HEK293 (cell line): Measurements from ENCODE around the gene RHBDF1.

Source experiments
- KLF1 ChIP-seq: fragments of 450-650 bp; formaldehyde crosslinking; IDR thresholded peaks from 2 replicates; pipeline ENCODE4 v1.5.1; 2016; ENCODE audit warnings: missing biosample characterization, missing genetic modification characterization
- KLF7 ChIP-seq: fragments of 450-650 bp; formaldehyde crosslinking; IDR thresholded peaks from 2 replicates; pipeline ENCODE4 v1.5.1; 2016; ENCODE audit warnings: missing biosample characterization, missing genetic modification characterization, borderline replicate concordance
- SETDB1 ChIP-seq: IDR thresholded peaks from one replicate; pipeline ENCODE4 v1.6.1; 2017; ENCODE audit warnings: mild to moderate bottlenecking, low read length, moderate library complexity, mixed read lengths; ENCODE audit not compliant: insufficient read length
- SP7 ChIP-seq: fragments of 450-650 bp; formaldehyde crosslinking; IDR thresholded peaks from 2 replicates; pipeline ENCODE4 v1.5.1; 2016; ENCODE audit warnings: missing biosample characterization, missing genetic modification characterization
- ZBTB21 ChIP-seq: fragments of 450-650 bp; formaldehyde crosslinking; IDR thresholded peaks from 2 replicates; pipeline ENCODE4 v1.5.1; 2017; ENCODE audit warnings: missing biosample characterization, missing genetic modification characterization
- ZBTB8A ChIP-seq: fragments of 450-650 bp; formaldehyde crosslinking; IDR thresholded peaks from 2 replicates; pipeline ENCODE4 v1.5.1; 2016; ENCODE audit warnings: missing biosample characterization, missing genetic modification characterization
- ZFHX2 ChIP-seq: fragments of 450-650 bp; formaldehyde crosslinking; conservative IDR thresholded peaks from 2 replicates; pipeline ENCODE4 v1.5.1; 2016; ENCODE audit warnings: missing biosample characterization, missing genetic modification characterization
- ZFP37 ChIP-seq: fragments of 450-650 bp; formaldehyde crosslinking; IDR thresholded peaks from 2 replicates; pipeline ENCODE4 v1.5.1; 2016; ENCODE audit warnings: missing biosample characterization, missing genetic modification characterization
- ZNF121 ChIP-seq: fragments of 450-650 bp; formaldehyde crosslinking; IDR thresholded peaks from 2 replicates; pipeline ENCODE4 v1.5.1; 2016; ENCODE audit warnings: missing biosample characterization, missing genetic modification characterization
- ZNF138 ChIP-seq: fragments of 450-650 bp; formaldehyde crosslinking; IDR thresholded peaks from 2 replicates; pipeline ENCODE4 v1.5.1; 2016; ENCODE audit warnings: missing biosample characterization, missing genetic modification characterization, borderline replicate concordance
- ZNF175 ChIP-seq: fragments of 450-650 bp; formaldehyde crosslinking; IDR thresholded peaks from 2 replicates; pipeline ENCODE4 v1.5.1; 2016; ENCODE audit warnings: missing biosample characterization, missing genetic modification characterization
- ZNF2 ChIP-seq: fragments of 450-650 bp; formaldehyde crosslinking; IDR thresholded peaks from 2 replicates; pipeline ENCODE4 v1.5.1; 2016; ENCODE audit warnings: missing biosample characterization, missing genetic modification characterization
- ZNF239 ChIP-seq: fragments of 450-650 bp; formaldehyde crosslinking; IDR thresholded peaks from 2 replicates; pipeline ENCODE4 v1.5.1; 2016; ENCODE audit warnings: missing biosample characterization, missing genetic modification characterization
- ZNF24 ChIP-seq: fragments of 450-650 bp; formaldehyde crosslinking; IDR thresholded peaks from 2 replicates; pipeline ENCODE4 v1.5.1; 2016; ENCODE audit warnings: missing biosample characterization, missing genetic modification characterization
- ZNF302 ChIP-seq: fragments of 450-650 bp; formaldehyde crosslinking; IDR thresholded peaks from 2 replicates; pipeline ENCODE4 v1.5.1; 2016; ENCODE audit warnings: missing biosample characterization, missing genetic modification characterization, low read depth
- ZNF335 ChIP-seq: fragments of 450-650 bp; formaldehyde crosslinking; conservative IDR thresholded peaks from 2 replicates; pipeline ENCODE4 v1.5.1; 2016; ENCODE audit warnings: missing biosample characterization, missing genetic modification characterization
- ZNF341 ChIP-seq: fragments of 450-650 bp; formaldehyde crosslinking; IDR thresholded peaks from 2 replicates; pipeline ENCODE4; 2016; ENCODE audit warnings: low read depth, missing biosample characterization, missing genetic modification characterization
- ZNF391 ChIP-seq: fragments of 450-650 bp; formaldehyde crosslinking; IDR thresholded peaks from 2 replicates; pipeline ENCODE4 v1.5.1; 2016; ENCODE audit warnings: low read depth, missing biosample characterization, missing genetic modification characterization, borderline replicate concordance
- ZNF426 ChIP-seq: fragments of 450-650 bp; formaldehyde crosslinking; IDR thresholded peaks from 2 replicates; pipeline ENCODE4 v1.5.1; 2017; ENCODE audit warnings: missing biosample characterization, missing genetic modification characterization, mild to moderate bottlenecking, inconsistent platforms, moderate library complexity
- ZNF544 ChIP-seq: fragments of 450-650 bp; formaldehyde crosslinking; IDR thresholded peaks from 2 replicates; pipeline ENCODE4 v1.5.0; 2017; ENCODE audit warnings: missing biosample characterization, missing genetic modification characterization
- ZNF610 ChIP-seq: fragments of 450-650 bp; formaldehyde crosslinking; IDR thresholded peaks from 2 replicates; pipeline ENCODE4 v1.5.1; 2016; ENCODE audit warnings: missing biosample characterization, missing genetic modification characterization, borderline replicate concordance
- ZNF621 ChIP-seq: fragments of 450-650 bp; formaldehyde crosslinking; IDR thresholded peaks from 2 replicates; pipeline ENCODE4 v1.5.1; 2017; ENCODE audit warnings: missing biosample characterization, missing genetic modification characterization
- ZNF623 ChIP-seq: fragments of 450-650 bp; formaldehyde crosslinking; IDR thresholded peaks from 2 replicates; pipeline ENCODE4 v1.5.1; 2016; ENCODE audit warnings: missing biosample characterization, missing genetic modification characterization
- ZNF626 ChIP-seq: fragments of 450-650 bp; sonication (Bioruptor Pico); formaldehyde crosslinking; IDR thresholded peaks from 2 replicates; pipeline ENCODE4 v1.5.1; 2018; ENCODE audit warnings: missing biosample characterization, missing genetic modification characterization, inconsistent platforms
- ZNF658 ChIP-seq: fragments of 450-650 bp; formaldehyde crosslinking; IDR thresholded peaks from 2 replicates; pipeline ENCODE4; 2016; ENCODE audit warnings: missing biosample characterization, missing genetic modification characterization
- ZNF670 ChIP-seq: fragments of 450-650 bp; formaldehyde crosslinking; IDR thresholded peaks from 2 replicates; pipeline ENCODE4 v1.5.1; 2016; ENCODE audit warnings: missing biosample characterization, missing genetic modification characterization, low read depth
- ZNF747 ChIP-seq: fragments of 450-650 bp; formaldehyde crosslinking; IDR thresholded peaks from 2 replicates; pipeline ENCODE4 v1.5.1; 2016; ENCODE audit warnings: missing biosample characterization, missing genetic modification characterization
- ZNF768 ChIP-seq: fragments of 450-650 bp; formaldehyde crosslinking; IDR thresholded peaks from 2 replicates; pipeline ENCODE4 v1.5.1; 2018; ENCODE audit warnings: missing biosample characterization, mild to moderate bottlenecking, missing genetic modification characterization
- ZNF830 ChIP-seq: fragments of 450-650 bp; IDR thresholded peaks from 2 replicates; pipeline ENCODE4 v1.5.0; 2018; ENCODE audit warnings: missing biosample characterization, missing genetic modification characterization, low read depth, mild to moderate bottlenecking, moderate library complexity
- ZSCAN30 ChIP-seq: fragments of 450-650 bp; IDR thresholded peaks from 2 replicates; pipeline ENCODE4 v1.5.1; 2018; ENCODE audit warnings: missing biosample characterization, mild to moderate bottlenecking, missing genetic modification characterization, moderate library complexity
- TF ChIP-seq, protein P1 (sequence below): fragments of 450-650 bp; IDR thresholded peaks from 2 replicates; pipeline ENCODE4 v1.5.1; 2018; ENCODE audit warnings: missing biosample characterization, mild to moderate bottlenecking, missing genetic modification characterization
- TF ChIP-seq, protein P2 (sequence below): fragments of 450-650 bp; formaldehyde crosslinking; IDR thresholded peaks from 2 replicates; pipeline ENCODE4 v1.5.1; 2017; ENCODE audit warnings: missing biosample characterization, missing genetic modification characterization
- TF ChIP-seq, protein P3 (sequence below): fragments of 450-650 bp; formaldehyde crosslinking; IDR thresholded peaks from 2 replicates; pipeline ENCODE4 v1.5.1; 2016; ENCODE audit warnings: missing biosample characterization, missing genetic modification characterization
- TF ChIP-seq, protein P4 (sequence below): fragments of 450-650 bp; formaldehyde crosslinking; IDR thresholded peaks from 2 replicates; pipeline ENCODE4 v1.5.1; 2017; ENCODE audit warnings: missing biosample characterization, missing genetic modification characterization

The RHBDF1 gene

DNA sequence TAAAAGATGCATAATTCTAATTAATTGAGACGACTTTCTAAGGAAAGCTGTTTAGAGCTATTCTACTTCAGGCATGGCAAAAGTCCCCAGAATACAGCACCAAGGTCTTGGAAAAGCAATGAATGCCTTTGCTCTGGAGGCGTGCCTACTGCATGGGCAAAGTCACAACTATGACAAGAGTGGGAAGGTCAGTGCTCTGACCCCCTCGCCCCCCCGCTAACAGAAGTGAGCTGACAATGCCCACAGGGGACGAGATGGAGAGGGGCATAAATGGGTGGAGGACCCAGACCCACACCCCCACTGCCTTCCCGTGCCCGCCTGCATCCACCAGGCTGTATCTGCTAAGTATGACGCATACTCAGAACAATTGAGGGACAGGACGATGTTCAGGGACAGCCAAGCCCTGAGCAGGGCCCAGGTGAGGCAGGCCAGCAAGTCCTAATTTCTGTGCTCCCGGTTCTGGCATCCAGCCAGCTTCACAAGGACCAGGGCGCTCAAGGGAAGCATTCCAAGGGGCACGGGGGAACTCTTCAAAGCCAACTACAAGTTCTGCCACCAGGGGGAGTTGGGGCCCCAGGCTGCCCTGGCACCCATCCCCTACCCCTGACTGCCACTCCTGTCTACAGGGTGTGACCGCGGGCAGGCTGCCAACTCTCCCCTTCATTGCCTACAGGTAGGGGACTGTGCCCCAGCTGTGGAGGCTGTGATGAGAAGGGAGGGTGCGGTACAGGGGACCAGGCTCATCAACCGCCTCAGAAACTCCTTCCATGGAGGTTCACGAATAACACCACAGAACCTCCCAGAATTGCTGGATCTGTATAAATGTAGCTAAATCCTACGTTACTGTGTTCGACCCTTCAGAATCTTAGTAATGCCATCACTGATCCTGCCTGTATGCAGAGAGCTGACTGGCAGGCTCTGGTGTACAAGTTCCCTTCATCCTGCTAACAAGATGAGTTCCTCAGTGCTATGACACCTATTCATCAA lies 45.2 kb upstream of the RHBDF1 start (continued):
- TF ChIP-seq ZNF426 (tag by site-specific recombination) = no peak
- TF ChIP-seq ZNF302 = no peak
- TF ChIP-seq ZNF335 (tag by site-specific recombination) = 0 out of 2 replicates have a peak, but pooled peaks have one; percentile 15
- no peak for TF ChIP-seq ZNF341 (tag by site-specific recombination)
- TF ChIP-seq SP7 (tag by site-specific recombination) = peak; percentile 51; the same call in 1 of the 2 replicates
- TF ChIP-seq, protein P1, sequence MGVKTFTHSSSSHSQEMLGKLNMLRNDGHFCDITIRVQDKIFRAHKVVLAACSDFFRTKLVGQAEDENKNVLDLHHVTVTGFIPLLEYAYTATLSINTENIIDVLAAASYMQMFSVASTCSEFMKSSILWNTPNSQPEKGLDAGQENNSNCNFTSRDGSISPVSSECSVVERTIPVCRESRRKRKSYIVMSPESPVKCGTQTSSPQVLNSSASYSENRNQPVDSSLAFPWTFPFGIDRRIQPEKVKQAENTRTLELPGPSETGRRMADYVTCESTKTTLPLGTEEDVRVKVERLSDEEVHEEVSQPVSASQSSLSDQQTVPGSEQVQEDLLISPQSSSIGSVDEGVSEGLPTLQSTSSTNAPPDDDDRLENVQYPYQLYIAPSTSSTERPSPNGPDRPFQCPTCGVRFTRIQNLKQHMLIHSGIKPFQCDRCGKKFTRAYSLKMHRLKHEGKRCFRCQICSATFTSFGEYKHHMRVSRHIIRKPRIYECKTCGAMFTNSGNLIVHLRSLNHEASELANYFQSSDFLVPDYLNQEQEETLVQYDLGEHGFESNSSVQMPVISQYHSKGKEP (tag by site-specific recombination) = 0 out of 2 replicates have a peak, but pooled peaks have one; percentile 11
- peak; percentile 90 for TF ChIP-seq KLF1 (tag by site-specific recombination)
- peak; percentile 70; the same call in 1 of the 2 replicates for TF ChIP-seq ZSCAN30
- no peak for TF ChIP-seq ZNF830 (tag by site-specific recombination)
- 0 out of 2 replicates have a peak, but pooled peaks have one; percentile 36 for TF ChIP-seq ZNF2 (tag by site-specific recombination)
- no peak for TF ChIP-seq ZNF391 (tag by site-specific recombination)
- no peak for TF ChIP-seq ZNF768
- no peak for TF ChIP-seq KLF7 (tag by site-specific recombination)
- no peak for TF ChIP-seq ZNF747 (tag by site-specific recombination)
- TF ChIP-seq ZNF175 (tag by site-specific recombination) = no peak
- no peak for TF ChIP-seq ZNF670
- no peak for TF ChIP-seq ZNF239 (tag by site-specific recombination)
- TF ChIP-seq ZNF621 (tag by site-specific recombination) = no peak
- TF ChIP-seq ZNF626 (tag by site-specific recombination) = no peak
- no peak for TF ChIP-seq SETDB1
- no peak for TF ChIP-seq ZFP37
- TF ChIP-seq, protein P2, sequence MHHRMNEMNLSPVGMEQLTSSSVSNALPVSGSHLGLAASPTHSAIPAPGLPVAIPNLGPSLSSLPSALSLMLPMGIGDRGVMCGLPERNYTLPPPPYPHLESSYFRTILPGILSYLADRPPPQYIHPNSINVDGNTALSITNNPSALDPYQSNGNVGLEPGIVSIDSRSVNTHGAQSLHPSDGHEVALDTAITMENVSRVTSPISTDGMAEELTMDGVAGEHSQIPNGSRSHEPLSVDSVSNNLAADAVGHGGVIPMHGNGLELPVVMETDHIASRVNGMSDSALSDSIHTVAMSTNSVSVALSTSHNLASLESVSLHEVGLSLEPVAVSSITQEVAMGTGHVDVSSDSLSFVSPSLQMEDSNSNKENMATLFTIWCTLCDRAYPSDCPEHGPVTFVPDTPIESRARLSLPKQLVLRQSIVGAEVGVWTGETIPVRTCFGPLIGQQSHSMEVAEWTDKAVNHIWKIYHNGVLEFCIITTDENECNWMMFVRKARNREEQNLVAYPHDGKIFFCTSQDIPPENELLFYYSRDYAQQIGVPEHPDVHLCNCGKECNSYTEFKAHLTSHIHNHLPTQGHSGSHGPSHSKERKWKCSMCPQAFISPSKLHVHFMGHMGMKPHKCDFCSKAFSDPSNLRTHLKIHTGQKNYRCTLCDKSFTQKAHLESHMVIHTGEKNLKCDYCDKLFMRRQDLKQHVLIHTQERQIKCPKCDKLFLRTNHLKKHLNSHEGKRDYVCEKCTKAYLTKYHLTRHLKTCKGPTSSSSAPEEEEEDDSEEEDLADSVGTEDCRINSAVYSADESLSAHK (tag by site-specific recombination) = no peak
- TF ChIP-seq ZBTB8A (tag by site-specific recombination) = peak; percentile 78
- TF ChIP-seq ZFHX2 = no peak
- TF ChIP-seq ZBTB21 = no peak
- no peak for TF ChIP-seq ZNF121 (tag by site-specific recombination)
- TF ChIP-seq ZNF138 (tag by site-specific recombination) = no peak
- TF ChIP-seq, protein P3, sequence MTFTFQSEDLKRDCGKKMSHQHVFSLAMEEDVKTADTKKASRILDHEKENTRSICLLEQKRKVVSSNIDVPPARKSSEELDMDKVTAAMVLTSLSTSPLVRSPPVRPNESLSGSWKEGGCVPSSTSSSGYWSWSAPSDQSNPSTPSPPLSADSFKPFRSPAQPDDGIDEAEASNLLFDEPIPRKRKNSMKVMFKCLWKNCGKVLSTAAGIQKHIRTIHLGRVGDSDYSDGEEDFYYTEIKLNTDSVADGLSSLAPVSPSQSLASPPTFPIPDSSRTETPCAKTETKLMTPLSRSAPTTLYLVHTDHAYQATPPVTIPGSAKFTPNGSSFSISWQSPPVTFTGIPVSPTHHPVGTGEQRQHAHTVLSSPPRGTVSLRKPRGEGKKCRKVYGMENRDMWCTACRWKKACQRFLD (tag by site-specific recombination) = no peak
- TF ChIP-seq ZNF658 (tag by site-specific recombination) = no peak
- TF ChIP-seq ZNF544 (tag by site-specific recombination) = 0 out of 2 replicates have a peak, but pooled peaks have one; percentile 29
- TF ChIP-seq ZNF24 (tag by site-specific recombination) = no peak
- no peak for TF ChIP-seq ZNF623 (tag by site-specific recombination)
- no peak for TF ChIP-seq ZNF610 (tag by site-specific recombination)
- TF ChIP-seq, protein P4, sequence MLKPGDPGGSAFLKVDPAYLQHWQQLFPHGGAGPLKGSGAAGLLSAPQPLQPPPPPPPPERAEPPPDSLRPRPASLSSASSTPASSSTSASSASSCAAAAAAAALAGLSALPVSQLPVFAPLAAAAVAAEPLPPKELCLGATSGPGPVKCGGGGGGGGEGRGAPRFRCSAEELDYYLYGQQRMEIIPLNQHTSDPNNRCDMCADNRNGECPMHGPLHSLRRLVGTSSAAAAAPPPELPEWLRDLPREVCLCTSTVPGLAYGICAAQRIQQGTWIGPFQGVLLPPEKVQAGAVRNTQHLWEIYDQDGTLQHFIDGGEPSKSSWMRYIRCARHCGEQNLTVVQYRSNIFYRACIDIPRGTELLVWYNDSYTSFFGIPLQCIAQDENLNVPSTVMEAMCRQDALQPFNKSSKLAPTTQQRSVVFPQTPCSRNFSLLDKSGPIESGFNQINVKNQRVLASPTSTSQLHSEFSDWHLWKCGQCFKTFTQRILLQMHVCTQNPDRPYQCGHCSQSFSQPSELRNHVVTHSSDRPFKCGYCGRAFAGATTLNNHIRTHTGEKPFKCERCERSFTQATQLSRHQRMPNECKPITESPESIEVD (tag by site-specific recombination) = no peak
